K562 (cell line): ENCODE results near the gene DIP2C. TPM values are rescaled to one million over a fixed set of nuclear protein-coding genes. Genes with fewer than 3 reads are reported as not detected.

ENCODE experiments used
- ATAC-seq: fragments of 200-7000 bp; cut with Tn5 transposase; 3 replicates; pipeline ENCODE4 v1.9.1; 2020; ENCODE audit warnings: moderate library complexity
- BruUV-seq: library from RNA; stranded (reverse); fragments of 400-500 nt; replicated peaks from 2 replicates; lab custom pipeline; 2021; lab: Mats Ljungman, UMichigan
- CTCF ChIA-PET: fragments of 300-600 bp; formaldehyde crosslinking; extraction: SDS; loops from one replicate; lab custom pipeline; 2021; ENCODE audit warnings: low intra/inter-chr PET ratio; lab: Yijun Ruan, JAX
- POLR2A ChIA-PET: fragments of 300-600, 350-650 bp; sonication (Branson Sonifier 250); formaldehyde crosslinking; extraction: SDS; loops from one replicate; lab custom pipeline; 2021; ENCODE audit warnings: antibody characterized with exemption, inconsistent platforms; lab: Yijun Ruan, JAX
- DNase-seq, 4 experiments: peaks; one replicate each; pipeline versions ENCODE4 v3.0.0 to v3.0.0-alpha.2; 2011 to 2018; ENCODE audit warnings: low spot score in 3 of 4, mixed read lengths in 3 of 4; ENCODE audit errors: extremely low read depth in 1 of 4
- FAIRE-seq: peaks from 2 replicates; lab custom pipeline; 2011; peaks lifted over from hg19 to GRCh38; lab: Jason Lieb, UNC
- H2AFZ ChIP-seq: 2 replicates; pipeline ENCODE4 v1.6.0; 2011; ENCODE audit warnings: low read depth, low read length, control low read depth, inconsistent platforms
- H3K27ac ChIP-seq: fragments of 200-600 bp; 3 replicates; pipeline ENCODE4 v1.8.0; 2011; ENCODE audit warnings: low read depth, mild to moderate bottlenecking, control low read depth, inconsistent platforms, low read length, moderate library complexity, mixed read lengths; ENCODE audit errors: extremely low read depth
- H3K27me3 ChIP-seq, 2 experiments: fragments of 300-600 bp in 1 of 2; 2 replicates in 1 of 2; 3 replicates in 1 of 2; pipeline versions ENCODE4 v1.6.0 to v1.8.0; 2011; ENCODE audit warnings: inconsistent platforms in 2 of 2, low read length in 2 of 2, mild to moderate bottlenecking in 1 of 2, mixed read lengths in 1 of 2, moderate library complexity in 1 of 2; ENCODE audit not compliant: control insufficient read depth in 2 of 2, insufficient read depth in 2 of 2
- H3K36me3 ChIP-seq: fragments of 300-600 bp; 3 replicates; pipeline ENCODE4 v1.8.0; 2011; ENCODE audit warnings: mild to moderate bottlenecking, low read length, inconsistent platforms; ENCODE audit not compliant: control insufficient read depth, insufficient read depth
- H3K4me1 ChIP-seq, 2 experiments: fragments of 200-600 bp in 1 of 2; replicated peaks in 1 of 2; 2 replicates in 1 of 2; 3 replicates in 1 of 2; pipeline versions ENCODE4 v1.5.1 to v1.8.0; 2011; ENCODE audit warnings: inconsistent platforms in 2 of 2, low read length in 2 of 2, mild to moderate bottlenecking in 1 of 2, mixed read lengths in 1 of 2, moderate library complexity in 1 of 2; ENCODE audit not compliant: control insufficient read depth in 2 of 2, insufficient read depth in 2 of 2
- H3K4me2 ChIP-seq: 2 replicates; pipeline ENCODE4 v1.6.1; 2011; ENCODE audit warnings: low read length, control low read depth, inconsistent platforms, mixed read lengths; ENCODE audit not compliant: insufficient read depth
- H3K4me3 ChIP-seq: fragments of 200-600 bp; sonication (generic), shearing (Covaris generic); 2 replicates; pipeline ENCODE4 v1.5.1; 2016; ENCODE audit warnings: control low read depth, inconsistent platforms
- H3K79me2 ChIP-seq: fragments of 200-600 bp; 3 replicates; pipeline ENCODE4 v1.8.0; 2011; ENCODE audit warnings: low read length, inconsistent platforms; ENCODE audit not compliant: control insufficient read depth, insufficient read depth
- H3K9ac ChIP-seq, 2 experiments: 2 replicates each; pipeline versions ENCODE4 v1.6.0 to v1.6.1; 2011; ENCODE audit warnings: low read depth in 2 of 2, low read length in 2 of 2, control low read depth in 1 of 2, inconsistent platforms in 1 of 2, mild to moderate bottlenecking in 1 of 2, mixed read lengths in 1 of 2; ENCODE audit not compliant: insufficient read depth in 1 of 2
- H3K9me1 ChIP-seq: one replicate; pipeline ENCODE4 v1.6.0; 2011; ENCODE audit warnings: inconsistent platforms, mild to moderate bottlenecking, low read length, moderate library complexity; ENCODE audit not compliant: control insufficient read depth, insufficient read depth
- H3K9me3 ChIP-seq: replicated peaks from 2 replicates; pipeline ENCODE4 v1.5.1; 2011; ENCODE audit warnings: low read depth, low read length, inconsistent platforms; ENCODE audit not compliant: control insufficient read depth, insufficient read depth
- H4K20me1 ChIP-seq: replicated peaks from 2 replicates; pipeline ENCODE4 v1.6.1; 2011; ENCODE audit warnings: low read length, inconsistent platforms, mixed read lengths; ENCODE audit not compliant: control insufficient read depth, insufficient read depth
- MED1 ChIP-seq: sonication (generic); formaldehyde crosslinking; IDR thresholded peaks from 2 replicates; pipeline ENCODE4 v1.8.1; 2023; ENCODE audit warnings: missing genetic modification reagents, borderline replicate concordance
- WGBS: fragments of 100-300 bp; shearing (Covaris generic); methylation state at CpG from one replicate; pipeline ENCODE4 v1.1.6; 2016; ENCODE audit warnings: low coverage, mixed read lengths; ENCODE audit not compliant: insufficient coverage; ENCODE audit errors: missing lambda C conversion rate; 5-methylcytosine and 5-hydroxymethylcytosine counted together
- in situ Hi-C: fragments of 300-500 bp; cut with MboI; formaldehyde crosslinking; loops from 4 replicates; pipeline ENCODE4 v1.15.0; 2018; ENCODE audit warnings: inconsistent platforms, mixed read lengths
- intact Hi-C: fragments of 100-400 bp; cut with micrococcal nuclease; formaldehyde crosslinking; loops from 2 replicates; pipeline ENCODE4 v1.14.2; 2022
- polyA plus RNA-seq, 8 experiments: library from polyadenylated mRNA; depleted of rRNA in 4 of 8; stranded (reverse) in 5 of 8; unstranded in 3 of 8; fragments of >200 nt; fragmentation: Nextera tagmentation in 2 of 8; fragmentation: Illumina TruSeq in 1 of 8; extraction: Ambion mirVana in 2 of 8; extraction: Trizol in 1 of 8; gene quantifications; 2 replicates each; pipeline versions ENCODE4 v1.2.1 to v1.2.3, GENCODE V29; 2011 to 2014; ENCODE audit warnings: inconsistent platforms in 1 of 8, missing spikeins in 1 of 8
- total RNA-seq, 7 experiments: library from RNA; depleted of rRNA in 6 of 7; stranded (reverse); fragments of >200 nt in 6 of 7; fragmentation: Illumina TruSeq in 2 of 7; extraction: Trizol in 2 of 7; gene quantifications; 2 replicates each; pipeline versions ENCODE4 v1.2.1 to v1.2.3, GENCODE V29; 2011 to 2021; ENCODE audit warnings: low replicate concordance in 1 of 7
- TF ChIP-seq, protein P1 (sequence below), 2 experiments: fragments of 450-650 bp in 1 of 2; sonication (generic) in 1 of 2; formaldehyde crosslinking in 1 of 2; IDR thresholded peaks; 2 replicates each; pipeline versions ENCODE4 v1.7.1 to v1.9.0; 2016 to 2022; ENCODE audit warnings: inconsistent platforms in 1 of 2, mild to moderate bottlenecking in 1 of 2, missing genetic modification reagents in 1 of 2

Gene DIP2C
- total and polyA plus RNA-seq, 9 of the 15 experiments (the other 6 are each of a cell fraction or from before 2014, with no cell fraction given) = 0.01 TPM; not detected in 8

DNA sequence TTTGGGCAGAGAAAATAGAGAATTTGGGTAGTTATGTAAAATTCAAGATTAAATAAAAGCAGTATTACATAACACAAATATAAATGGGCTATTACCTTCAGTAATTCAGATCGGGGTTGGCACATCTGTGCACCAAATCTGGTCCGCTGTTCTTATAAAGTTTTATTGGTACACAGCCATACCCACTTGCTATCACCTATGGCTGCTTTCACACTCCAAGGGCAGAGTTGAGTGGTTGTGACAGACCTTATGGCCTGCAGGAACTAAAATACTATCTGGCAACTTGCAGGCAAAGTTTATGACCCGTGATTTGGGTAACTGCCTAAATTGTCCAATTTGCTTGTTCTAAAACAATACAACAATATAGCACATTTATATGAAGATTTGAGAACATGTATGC is 249.3 kb downstream of the DIP2C start:
- no peak overlapping the region for H3K9ac ChIP-seq
- no peak overlapping the region for H2AFZ ChIP-seq
- 0% methylated on average over 3 of the region's 3 CpGs for WGBS
- H3K4me2 ChIP-seq = no peak overlapping the region
- H3K9me1 ChIP-seq = no peaks in the 10 kb centered on the region
- DNase-seq (no peak), FAIRE-seq (no peak), ATAC-seq (no peak)
- H3K4me3 ChIP-seq = no peak overlapping the region
- H3K27ac ChIP-seq = no peak overlapping the region
- no TSS peak for BruUV-seq
- H3K4me1 ChIP-seq = no peaks in the 10 kb centered on the region; a peak in 1 of 5 replicates
- no peaks in the 10 kb centered on the region for H3K9me3 ChIP-seq
- TF ChIP-seq, protein P1, sequence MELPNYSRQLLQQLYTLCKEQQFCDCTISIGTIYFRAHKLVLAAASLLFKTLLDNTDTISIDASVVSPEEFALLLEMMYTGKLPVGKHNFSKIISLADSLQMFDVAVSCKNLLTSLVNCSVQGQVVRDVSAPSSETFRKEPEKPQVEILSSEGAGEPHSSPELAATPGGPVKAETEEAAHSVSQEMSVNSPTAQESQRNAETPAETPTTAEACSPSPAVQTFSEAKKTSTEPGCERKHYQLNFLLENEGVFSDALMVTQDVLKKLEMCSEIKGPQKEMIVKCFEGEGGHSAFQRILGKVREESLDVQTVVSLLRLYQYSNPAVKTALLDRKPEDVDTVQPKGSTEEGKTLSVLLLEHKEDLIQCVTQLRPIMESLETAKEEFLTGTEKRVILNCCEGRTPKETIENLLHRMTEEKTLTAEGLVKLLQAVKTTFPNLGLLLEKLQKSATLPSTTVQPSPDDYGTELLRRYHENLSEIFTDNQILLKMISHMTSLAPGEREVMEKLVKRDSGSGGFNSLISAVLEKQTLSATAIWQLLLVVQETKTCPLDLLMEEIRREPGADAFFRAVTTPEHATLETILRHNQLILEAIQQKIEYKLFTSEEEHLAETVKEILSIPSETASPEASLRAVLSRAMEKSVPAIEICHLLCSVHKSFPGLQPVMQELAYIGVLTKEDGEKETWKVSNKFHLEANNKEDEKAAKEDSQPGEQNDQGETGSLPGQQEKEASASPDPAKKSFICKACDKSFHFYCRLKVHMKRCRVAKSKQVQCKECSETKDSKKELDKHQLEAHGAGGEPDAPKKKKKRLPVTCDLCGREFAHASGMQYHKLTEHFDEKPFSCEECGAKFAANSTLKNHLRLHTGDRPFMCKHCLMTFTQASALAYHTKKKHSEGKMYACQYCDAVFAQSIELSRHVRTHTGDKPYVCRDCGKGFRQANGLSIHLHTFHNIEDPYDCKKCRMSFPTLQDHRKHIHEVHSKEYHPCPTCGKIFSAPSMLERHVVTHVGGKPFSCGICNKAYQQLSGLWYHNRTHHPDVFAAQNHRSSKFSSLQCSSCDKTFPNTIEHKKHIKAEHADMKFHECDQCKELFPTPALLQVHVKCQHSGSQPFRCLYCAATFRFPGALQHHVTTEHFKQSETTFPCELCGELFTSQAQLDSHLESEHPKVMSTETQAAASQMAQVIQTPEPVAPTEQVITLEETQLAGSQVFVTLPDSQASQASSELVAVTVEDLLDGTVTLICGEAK (IDR thresholded peaks at IDR 0.05) = peak; percentile 65
- TF ChIP-seq, protein P1 (CRISPR knock-in tag; IDR thresholded peaks at IDR 0.05) = no peak
- no peak for TF ChIP-seq MED1 (CRISPR knock-in tag)
- peaks cover 2 to 37% of the 10 kb centered on the region in 2 experiments; a peak in 3 of 5 replicates for H3K27me3 ChIP-seq
- no peaks in the 10 kb centered on the region for H3K36me3 ChIP-seq
- no peaks in the 10 kb centered on the region for H4K20me1 ChIP-seq
- POLR2A ChIA-PET = no interaction called here
- CTCF ChIA-PET = no interaction called here
- intact Hi-C loops (no loop called here), in situ Hi-C loops (no loop called here)
- H3K79me2 ChIP-seq = no peaks in the 10 kb centered on the region
